ENCODE results near the gene PPRC1.

- TF ChIP-seq EZH2phosphoT487 (conservative IDR thresholded peaks at IDR 0.05; ENCODE audit: low read length) = no peak
- TF ChIP-seq, protein P1, sequence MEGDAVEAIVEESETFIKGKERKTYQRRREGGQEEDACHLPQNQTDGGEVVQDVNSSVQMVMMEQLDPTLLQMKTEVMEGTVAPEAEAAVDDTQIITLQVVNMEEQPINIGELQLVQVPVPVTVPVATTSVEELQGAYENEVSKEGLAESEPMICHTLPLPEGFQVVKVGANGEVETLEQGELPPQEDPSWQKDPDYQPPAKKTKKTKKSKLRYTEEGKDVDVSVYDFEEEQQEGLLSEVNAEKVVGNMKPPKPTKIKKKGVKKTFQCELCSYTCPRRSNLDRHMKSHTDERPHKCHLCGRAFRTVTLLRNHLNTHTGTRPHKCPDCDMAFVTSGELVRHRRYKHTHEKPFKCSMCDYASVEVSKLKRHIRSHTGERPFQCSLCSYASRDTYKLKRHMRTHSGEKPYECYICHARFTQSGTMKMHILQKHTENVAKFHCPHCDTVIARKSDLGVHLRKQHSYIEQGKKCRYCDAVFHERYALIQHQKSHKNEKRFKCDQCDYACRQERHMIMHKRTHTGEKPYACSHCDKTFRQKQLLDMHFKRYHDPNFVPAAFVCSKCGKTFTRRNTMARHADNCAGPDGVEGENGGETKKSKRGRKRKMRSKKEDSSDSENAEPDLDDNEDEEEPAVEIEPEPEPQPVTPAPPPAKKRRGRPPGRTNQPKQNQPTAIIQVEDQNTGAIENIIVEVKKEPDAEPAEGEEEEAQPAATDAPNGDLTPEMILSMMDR (IDR thresholded peaks at IDR 0.05; ENCODE audit: insufficient read depth, low read length, poor library complexity, severe bottlenecking) = no peak
Measured at GRCh38 chr10:102117391-102118159, 15.3 kb upstream of the PPRC1 start.
